ENCODE measurements around the gene BCAP31. TPM values are rescaled to one million over a fixed set of nuclear protein-coding genes. Genes with fewer than 3 reads are reported as not detected.

The BCAP31 gene
- total and polyA plus RNA-seq, 2 of the 13 experiments (the other 11 are each of a cell fraction or from before 2014, with no cell fraction given): 139 to 178 TPM

GRCh38 chrX:153763989-153764755, 40.0 kb upstream of the BCAP31 start, which contains the start of gene PLXNB3 (continued):
- TF ChIP-seq ZBTB4 (CRISPR knock-in tag; IDR thresholded peaks at IDR 0.05; ENCODE audit: borderline replicate concordance): no peak
- TF ChIP-seq YY1 (IDR thresholded peaks at IDR 0.05; ENCODE audit: insufficient read depth, insufficient replicate concordance, low read depth, low read length): no peak
- no peak for TF ChIP-seq TCF7 (IDR thresholded peaks at IDR 0.05; ENCODE audit: low read depth)
- TF ChIP-seq ZNF577 (CRISPR knock-in tag; IDR thresholded peaks at IDR 0.05; ENCODE audit: borderline replicate concordance, low read depth): no peak
- TF ChIP-seq CEBPG (CRISPR knock-in tag; IDR thresholded peaks at IDR 0.05): no peak
- no peak for TF ChIP-seq ZNF720 (CRISPR knock-in tag; IDR thresholded peaks at IDR 0.05)
- no peak for TF ChIP-seq FIP1L1 (IDR thresholded peaks at IDR 0.05; ENCODE audit: borderline replicate concordance, insufficient read depth, low read depth, low read length)
- TF ChIP-seq E2F2 (CRISPR knock-in tag; IDR thresholded peaks at IDR 0.05; ENCODE audit: borderline replicate concordance): no peak
- no peak for TF ChIP-seq PITX1 (CRISPR knock-in tag; IDR thresholded peaks at IDR 0.05)
- no peak for TF ChIP-seq U2AF2 (IDR thresholded peaks at IDR 0.05; ENCODE audit: low read depth, low read length)
- no peak for TF ChIP-seq ATAD3A (CRISPR knock-in tag; IDR thresholded peaks at IDR 0.05)
- TF ChIP-seq ARID2 (CRISPR knock-in tag; IDR thresholded peaks at IDR 0.05; ENCODE audit: borderline replicate concordance): no peak
- TF ChIP-seq PHB2 (IDR thresholded peaks at IDR 0.05; ENCODE audit: partially characterized antibody): no peak
- no peak for TF ChIP-seq MEIS1 (CRISPR knock-in tag; IDR thresholded peaks at IDR 0.05; ENCODE audit: borderline replicate concordance)
- no peak for TF ChIP-seq ZNF597 (CRISPR knock-in tag; IDR thresholded peaks at IDR 0.05)
- no peak for TF ChIP-seq HNRNPUL1 (IDR thresholded peaks at IDR 0.05; ENCODE audit: low read depth, low read length)
- TF ChIP-seq ZNF460 (CRISPR knock-in tag; IDR thresholded peaks at IDR 0.05; ENCODE audit: borderline replicate concordance): no peak
- no peak for TF ChIP-seq GTF2F1 (IDR thresholded peaks at IDR 0.05; ENCODE audit: low read length)
- no peak for TF ChIP-seq TFDP1 (CRISPR knock-in tag; IDR thresholded peaks at IDR 0.05; ENCODE audit: borderline replicate concordance)
- TF ChIP-seq ZBTB49 (CRISPR knock-in tag; IDR thresholded peaks at IDR 0.05; ENCODE audit: borderline replicate concordance): no peak
- no peak for TF ChIP-seq SNAPC2 (CRISPR knock-in tag; IDR thresholded peaks at IDR 0.05)

Data from HepG2 (cell line).